ENCODE measurements around the gene FOSL1. TPM values are rescaled to one million over a fixed set of nuclear protein-coding genes. Genes with fewer than 3 reads are reported as not detected.

Gene FOSL1
- total and polyA plus RNA-seq, 2 of the 13 experiments (the other 11 are each of a cell fraction or from before 2014, with no cell fraction given): 4.0 to 4.1 TPM

DNA sequence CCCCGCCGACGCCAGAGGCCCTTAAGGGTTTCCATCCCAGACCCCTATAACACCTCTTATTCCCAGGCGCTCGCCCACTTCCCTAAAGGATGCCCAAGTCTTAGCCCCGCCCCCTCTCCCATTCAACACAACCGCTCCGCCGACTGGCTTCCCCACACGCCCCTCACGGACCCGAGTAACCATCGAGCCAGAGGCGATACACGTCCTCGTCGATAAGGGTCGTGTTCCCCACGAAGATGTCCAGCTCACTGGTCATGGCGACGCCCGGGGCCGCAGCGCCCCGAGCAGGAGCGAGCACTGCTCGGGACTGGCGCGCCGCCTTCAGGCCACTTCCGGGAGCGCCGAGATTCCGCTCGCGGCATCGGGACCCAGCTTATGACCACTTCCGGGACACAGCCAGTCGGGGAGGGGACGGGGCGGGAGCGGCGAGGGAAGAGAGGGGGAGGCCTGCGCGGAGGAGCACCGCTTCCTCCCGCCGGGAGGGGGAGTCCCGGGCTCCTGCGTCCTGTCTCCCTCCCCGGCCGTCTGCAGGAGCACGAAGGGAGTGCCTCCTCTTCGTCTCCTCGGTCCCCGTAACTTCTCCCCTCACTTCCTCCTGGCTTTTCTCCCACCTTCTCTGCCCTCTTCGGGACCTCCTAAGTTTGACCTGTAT, 11.9 kb downstream of the FOSL1 start, which contains the start of gene FIBP (continued):
- TF ChIP-seq SAFB2 (CRISPR knock-in tag; IDR thresholded peaks at IDR 0.05; ENCODE audit: borderline replicate concordance, low read depth) (no peak; the same call in 1 of the 2 replicates), CHD2 (IDR thresholded peaks at IDR 0.05; ENCODE audit: low read depth, low read length) (peak; percentile 56; the same call in 1 of the 2 replicates), XRCC5 (optimal IDR thresholded peaks at IDR 0.05; ENCODE audit: low read length) (peak; percentile 71), ZNF777 (CRISPR knock-in tag; IDR thresholded peaks at IDR 0.05) (peak; percentile 76), KDM2A (CRISPR knock-in tag; IDR thresholded peaks at IDR 0.05; ENCODE audit: borderline replicate concordance, low read depth) (peak; percentile 83), KDM5B (CRISPR knock-in tag; IDR thresholded peaks at IDR 0.05; ENCODE audit: borderline replicate concordance) (no peak), KAT8 (CRISPR knock-in tag; IDR thresholded peaks at IDR 0.05) (peak; percentile 92), NCOA2 (CRISPR knock-in tag; IDR thresholded peaks at IDR 0.05) (0 out of 2 replicates have a peak, but pooled peaks have one; percentile 8), NFYB (CRISPR knock-in tag; IDR thresholded peaks at IDR 0.05) (peak; percentile 49; the same call in 1 of the 2 replicates), ZMYM3 (CRISPR knock-in tag; IDR thresholded peaks at IDR 0.05) (0 out of 2 replicates have a peak, but pooled peaks have one; percentile 30), ZBTB20 (CRISPR knock-in tag; IDR thresholded peaks at IDR 0.05; ENCODE audit: borderline replicate concordance, low read depth) (peak; percentile 40; the same call in 1 of the 2 replicates), YEATS2 (CRISPR knock-in tag; IDR thresholded peaks at IDR 0.05; ENCODE audit: borderline replicate concordance) (peak; percentile 63; the same call in 1 of the 2 replicates), FOXO1 (CRISPR knock-in tag; IDR thresholded peaks at IDR 0.05) (0 out of 2 replicates have a peak, but pooled peaks have one; percentile 40), HES4 (CRISPR knock-in tag; IDR thresholded peaks at IDR 0.05; ENCODE audit: borderline replicate concordance) (no peak; the same call in 1 of the 2 replicates), ZBTB21 (CRISPR knock-in tag; IDR thresholded peaks at IDR 0.05) (peak; percentile 62; the same call in 1 of the 2 replicates), PHF20 (CRISPR knock-in tag; IDR thresholded peaks at IDR 0.05) (peak; percentile 88)
- TF ChIP-seq, protein P1, sequence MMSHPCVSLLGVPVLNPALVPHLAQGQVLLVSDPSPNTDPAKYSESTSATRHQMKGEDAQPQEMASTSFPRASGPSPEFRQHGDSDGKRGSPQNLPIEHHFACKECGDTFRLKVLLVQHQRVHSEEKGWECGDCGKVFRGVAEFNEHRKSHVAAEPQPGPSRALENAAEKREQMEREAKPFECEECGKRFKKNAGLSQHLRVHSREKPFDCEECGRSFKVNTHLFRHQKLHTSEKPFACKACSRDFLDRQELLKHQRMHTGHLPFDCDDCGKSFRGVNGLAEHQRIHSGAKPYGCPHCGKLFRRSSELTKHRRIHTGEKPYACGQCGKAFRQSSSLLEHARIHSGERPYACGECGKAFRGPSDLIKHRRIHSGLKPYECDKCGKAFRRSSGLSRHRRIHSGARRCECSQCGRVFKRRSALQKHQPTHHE (CRISPR knock-in tag; IDR thresholded peaks at IDR 0.05; ENCODE audit: borderline replicate concordance): peak; percentile 23; the same call in 1 of the 2 replicates
- TF ChIP-seq, protein P2, sequence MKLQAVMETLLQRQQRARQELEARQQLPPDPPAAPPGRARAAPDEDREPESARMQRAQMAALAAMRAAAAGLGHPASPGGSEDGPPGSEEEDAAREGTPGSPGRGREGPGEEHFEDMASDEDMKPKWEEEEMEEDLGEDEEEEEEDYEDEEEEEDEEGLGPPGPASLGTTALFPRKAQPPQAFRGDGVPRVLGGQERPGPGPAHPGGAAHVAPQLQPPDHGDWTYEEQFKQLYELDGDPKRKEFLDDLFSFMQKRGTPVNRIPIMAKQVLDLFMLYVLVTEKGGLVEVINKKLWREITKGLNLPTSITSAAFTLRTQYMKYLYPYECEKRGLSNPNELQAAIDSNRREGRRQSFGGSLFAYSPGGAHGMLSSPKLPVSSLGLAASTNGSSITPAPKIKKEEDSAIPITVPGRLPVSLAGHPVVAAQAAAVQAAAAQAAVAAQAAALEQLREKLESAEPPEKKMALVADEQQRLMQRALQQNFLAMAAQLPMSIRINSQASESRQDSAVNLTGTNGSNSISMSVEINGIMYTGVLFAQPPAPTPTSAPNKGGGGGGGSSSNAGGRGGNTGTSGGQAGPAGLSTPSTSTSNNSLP (IDR thresholded peaks at IDR 0.05; ENCODE audit: low read depth, low read length): peak; percentile 37; the same call in 1 of the 2 replicates
- TF ChIP-seq, protein P3, sequence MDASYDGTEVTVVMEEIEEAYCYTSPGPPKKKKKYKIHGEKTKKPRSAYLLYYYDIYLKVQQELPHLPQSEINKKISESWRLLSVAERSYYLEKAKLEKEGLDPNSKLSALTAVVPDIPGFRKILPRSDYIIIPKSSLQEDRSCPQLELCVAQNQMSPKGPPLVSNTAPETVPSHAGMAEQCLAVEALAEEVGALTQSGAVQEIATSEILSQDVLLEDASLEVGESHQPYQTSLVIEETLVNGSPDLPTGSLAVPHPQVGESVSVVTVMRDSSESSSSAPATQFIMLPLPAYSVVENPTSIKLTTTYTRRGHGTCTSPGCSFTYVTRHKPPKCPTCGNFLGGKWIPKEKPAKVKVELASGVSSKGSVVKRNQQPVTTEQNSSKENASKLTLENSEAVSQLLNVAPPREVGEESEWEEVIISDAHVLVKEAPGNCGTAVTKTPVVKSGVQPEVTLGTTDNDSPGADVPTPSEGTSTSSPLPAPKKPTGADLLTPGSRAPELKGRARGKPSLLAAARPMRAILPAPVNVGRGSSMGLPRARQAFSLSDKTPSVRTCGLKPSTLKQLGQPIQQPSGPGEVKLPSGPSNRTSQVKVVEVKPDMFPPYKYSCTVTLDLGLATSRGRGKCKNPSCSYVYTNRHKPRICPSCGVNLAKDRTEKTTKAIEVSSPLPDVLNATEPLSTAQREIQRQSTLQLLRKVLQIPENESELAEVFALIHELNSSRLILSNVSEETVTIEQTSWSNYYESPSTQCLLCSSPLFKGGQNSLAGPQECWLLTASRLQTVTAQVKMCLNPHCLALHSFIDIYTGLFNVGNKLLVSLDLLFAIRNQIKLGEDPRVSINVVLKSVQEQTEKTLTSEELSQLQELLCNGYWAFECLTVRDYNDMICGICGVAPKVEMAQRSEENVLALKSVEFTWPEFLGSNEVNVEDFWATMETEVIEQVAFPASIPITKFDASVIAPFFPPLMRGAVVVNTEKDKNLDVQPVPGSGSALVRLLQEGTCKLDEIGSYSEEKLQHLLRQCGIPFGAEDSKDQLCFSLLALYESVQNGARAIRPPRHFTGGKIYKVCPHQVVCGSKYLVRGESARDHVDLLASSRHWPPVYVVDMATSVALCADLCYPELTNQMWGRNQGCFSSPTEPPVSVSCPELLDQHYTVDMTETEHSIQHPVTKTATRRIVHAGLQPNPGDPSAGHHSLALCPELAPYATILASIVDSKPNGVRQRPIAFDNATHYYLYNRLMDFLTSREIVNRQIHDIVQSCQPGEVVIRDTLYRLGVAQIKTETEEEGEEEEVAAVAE (CRISPR knock-in tag; IDR thresholded peaks at IDR 0.05; ENCODE audit: borderline replicate concordance): peak; percentile 19; the same call in 1 of the 2 replicates
- TF ChIP-seq, protein P4, sequence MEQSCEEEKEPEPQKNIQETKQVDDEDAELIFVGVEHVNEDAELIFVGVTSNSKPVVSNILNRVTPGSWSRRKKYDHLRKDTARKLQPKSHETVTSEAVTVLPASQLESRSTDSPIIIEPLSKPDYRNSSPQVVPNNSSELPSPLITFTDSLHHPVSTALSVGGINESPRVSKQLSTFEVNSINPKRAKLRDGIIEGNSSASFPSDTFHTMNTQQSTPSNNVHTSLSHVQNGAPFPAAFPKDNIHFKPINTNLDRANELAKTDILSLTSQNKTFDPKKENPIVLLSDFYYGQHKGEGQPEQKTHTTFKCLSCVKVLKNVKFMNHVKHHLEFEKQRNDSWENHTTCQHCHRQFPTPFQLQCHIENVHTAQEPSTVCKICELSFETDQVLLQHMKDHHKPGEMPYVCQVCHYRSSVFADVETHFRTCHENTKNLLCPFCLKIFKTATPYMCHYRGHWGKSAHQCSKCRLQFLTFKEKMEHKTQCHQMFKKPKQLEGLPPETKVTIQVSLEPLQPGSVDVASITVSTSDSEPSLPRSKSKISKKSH (CRISPR knock-in tag; IDR thresholded peaks at IDR 0.05; ENCODE audit: borderline replicate concordance): peak; percentile 74
